Body of pancreas (tissue), 4 donors: ENCODE data around the gene OLA1.

Experiments used
- CTCF ChIP-seq, 7 experiments: fragments of 450-650 bp in 4 of 7; fragments of 200-600 bp in 3 of 7; sonication (generic) in 3 of 7; IDR thresholded peaks; one replicate each; pipeline ENCODE4 v1.5.1; 2016 to 2019; ENCODE audit warnings: antibody characterized with exemption in 7 of 7
- POLR2A ChIP-seq, 3 donors: fragments of 450-650 bp; IDR thresholded peaks; one replicate each; pipeline ENCODE4 v1.6.1; 2016; ENCODE audit warnings: antibody characterized with exemption in 3 of 3, mild to moderate bottlenecking in 2 of 3

GRCh38 chr2:174035117-174035635 lies 213.2 kb downstream of the OLA1 start:
- no peak for TF ChIP-seq CTCF (IDR thresholded peaks at IDR 0.05)
- no peak for TF ChIP-seq POLR2A (IDR thresholded peaks at IDR 0.05)
